Astrocyte of the cerebellum (primary cell): ENCODE data around the gene ACACA.

Experiments
- DNase-seq: peaks from one replicate; pipeline ENCODE4 v3.0.0-alpha.2; 2011; ENCODE audit warnings: low read depth
- H3K4me3 ChIP-seq: 2 replicates; pipeline ENCODE4 v1.5.1; 2011; ENCODE audit warnings: mild to moderate bottlenecking, low read depth, low read length, moderate library complexity
- in situ Hi-C: cut with HindIII; loops from 2 replicates; pipeline ENCODE4 v1.10.0; 2017; ENCODE audit warnings: low sequenced_read_pairs
- TF ChIP-seq, protein P1 (sequence below): IDR thresholded peaks from 2 replicates; pipeline ENCODE4 v1.5.1; 2012; ENCODE audit warnings: low read length, low read depth, moderate library complexity, mild to moderate bottlenecking; ENCODE audit errors: missing control alignments

The ACACA gene

DNA sequence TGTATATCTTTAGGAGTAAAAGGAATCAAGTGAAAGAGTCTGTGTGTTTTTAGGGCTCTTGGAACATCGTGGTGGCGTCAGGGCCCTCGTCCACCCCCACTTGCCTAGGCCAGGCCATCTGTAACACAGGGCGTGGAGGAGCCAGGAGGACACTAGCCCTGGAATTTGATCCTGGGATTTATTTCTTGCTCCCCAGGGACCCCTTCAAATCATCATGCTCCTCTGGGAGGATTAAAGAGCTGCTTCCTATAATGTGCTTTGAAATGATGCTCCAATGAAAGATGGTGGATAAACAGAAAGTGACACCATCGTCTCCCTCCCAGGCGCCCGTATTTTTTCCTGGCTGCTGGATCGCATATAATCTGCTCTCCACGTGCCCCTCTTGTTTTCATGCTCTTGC, 344.6 kb downstream of the ACACA start:
- TF ChIP-seq, protein P1, sequence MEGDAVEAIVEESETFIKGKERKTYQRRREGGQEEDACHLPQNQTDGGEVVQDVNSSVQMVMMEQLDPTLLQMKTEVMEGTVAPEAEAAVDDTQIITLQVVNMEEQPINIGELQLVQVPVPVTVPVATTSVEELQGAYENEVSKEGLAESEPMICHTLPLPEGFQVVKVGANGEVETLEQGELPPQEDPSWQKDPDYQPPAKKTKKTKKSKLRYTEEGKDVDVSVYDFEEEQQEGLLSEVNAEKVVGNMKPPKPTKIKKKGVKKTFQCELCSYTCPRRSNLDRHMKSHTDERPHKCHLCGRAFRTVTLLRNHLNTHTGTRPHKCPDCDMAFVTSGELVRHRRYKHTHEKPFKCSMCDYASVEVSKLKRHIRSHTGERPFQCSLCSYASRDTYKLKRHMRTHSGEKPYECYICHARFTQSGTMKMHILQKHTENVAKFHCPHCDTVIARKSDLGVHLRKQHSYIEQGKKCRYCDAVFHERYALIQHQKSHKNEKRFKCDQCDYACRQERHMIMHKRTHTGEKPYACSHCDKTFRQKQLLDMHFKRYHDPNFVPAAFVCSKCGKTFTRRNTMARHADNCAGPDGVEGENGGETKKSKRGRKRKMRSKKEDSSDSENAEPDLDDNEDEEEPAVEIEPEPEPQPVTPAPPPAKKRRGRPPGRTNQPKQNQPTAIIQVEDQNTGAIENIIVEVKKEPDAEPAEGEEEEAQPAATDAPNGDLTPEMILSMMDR = no peak
- no peak overlapping the region for H3K4me3 ChIP-seq
- DNase-seq = no peak
- in situ Hi-C loops = loop anchor here (25.0 kb wide), 1 partner anchor 425 kb away; no protein-coding TSS in a partner anchor

DNA sequence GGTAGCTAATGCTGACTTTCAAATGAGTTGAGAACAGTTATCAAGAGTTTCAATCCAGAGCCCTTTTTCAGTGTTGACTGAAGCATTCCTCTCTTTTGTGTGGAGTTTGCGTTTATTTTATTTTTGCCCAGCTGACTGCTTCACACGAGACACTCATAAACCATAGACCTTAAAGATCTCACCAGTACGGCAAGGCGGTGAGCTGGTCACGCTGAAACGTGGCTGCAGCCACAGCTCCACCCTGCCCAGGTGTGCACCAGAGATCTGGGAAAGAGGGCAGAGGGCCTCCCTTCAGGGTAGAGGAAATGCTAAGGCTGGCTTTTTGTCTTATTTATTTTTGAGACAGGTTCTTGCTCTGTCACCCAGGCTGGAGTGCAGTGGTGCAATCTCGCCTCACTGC, 345.7 kb downstream of the ACACA start:
- in situ Hi-C loops = loop anchor here (25.0 kb wide), 1 partner anchor 424 kb away; no protein-coding TSS in a partner anchor
- no peak for DNase-seq
- TF ChIP-seq, protein P1 = no peak
- H3K4me3 ChIP-seq = no peak overlapping the region

DNA sequence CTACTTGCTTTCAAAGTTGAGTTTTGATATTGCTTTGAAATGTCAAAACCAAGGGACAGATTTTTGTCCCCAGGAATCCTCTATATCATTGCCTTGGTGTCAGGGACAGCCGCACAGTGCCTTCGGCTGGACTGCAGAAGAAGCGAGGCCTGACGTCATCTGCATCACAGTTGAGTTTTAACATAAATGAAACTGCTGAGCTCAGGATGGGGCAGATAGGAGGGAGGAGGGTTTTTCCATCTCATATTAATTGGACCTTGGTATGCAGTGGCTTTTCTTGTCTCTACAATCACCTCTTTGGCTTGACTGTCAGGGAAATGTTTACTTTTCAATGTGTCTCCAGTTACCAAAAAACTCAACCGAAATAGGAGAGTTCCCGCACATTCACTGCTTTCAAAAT, 346.5 kb downstream of the ACACA start:
- H3K4me3 ChIP-seq = no peak overlapping the region
- DNase-seq = no peak
- in situ Hi-C loops = loop anchor here (25.0 kb wide), 1 partner anchor 423 kb away; no protein-coding TSS in a partner anchor
- TF ChIP-seq, protein P1 = no peak

DNA sequence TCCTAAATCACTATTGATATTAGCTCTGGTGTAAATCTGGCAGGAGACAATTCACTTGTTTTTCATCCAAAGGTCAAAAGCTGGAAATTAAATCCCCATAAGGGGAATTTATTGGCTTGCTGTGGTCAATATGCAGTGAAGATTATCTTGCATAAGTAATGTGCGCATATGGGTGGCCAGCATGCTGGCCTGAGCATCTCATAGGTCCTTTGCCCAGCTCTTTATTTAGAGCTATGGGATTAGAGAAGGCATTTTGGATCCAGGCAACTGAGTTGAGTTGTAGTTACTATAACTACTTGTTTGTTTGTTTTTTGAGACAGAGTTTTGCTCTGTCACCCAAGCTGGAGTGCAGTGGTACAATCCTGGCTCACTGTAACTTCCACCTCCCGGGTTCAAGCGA, 347.1 kb downstream of the ACACA start:
- H3K4me3 ChIP-seq = no peak overlapping the region
- TF ChIP-seq, protein P1 = no peak
- in situ Hi-C loops = loop anchor here (25.0 kb wide), 1 partner anchor 422 kb away; no protein-coding TSS in a partner anchor
- DNase-seq = no peak

- TF ChIP-seq, protein P1 = no peak
- no peak overlapping the region for H3K4me3 ChIP-seq
- no peak for DNase-seq
- in situ Hi-C loops = loop anchor here (25.0 kb wide), 1 partner anchor 419 kb away; no protein-coding TSS in a partner anchor
Observed at GRCh38 chr17:37056622-37057021, 350.0 kb downstream of the ACACA start.

GRCh38 chr17:37054894-37055293, 351.7 kb downstream of the ACACA start:
- TF ChIP-seq, protein P1 = no peak
- H3K4me3 ChIP-seq = no peak overlapping the region
- in situ Hi-C loops = loop anchor here (25.0 kb wide), 1 partner anchor 418 kb away; no protein-coding TSS in a partner anchor
- no peak for DNase-seq
